Prostate gland (tissue), 2 donors: ENCODE results near the gene SULT1C4.

Source experiments
- CTCF ChIP-seq, 4 experiments: fragments of 200-600 bp in 2 of 4; fragments of 450-650 bp in 2 of 4; sonication (generic) in 2 of 4; IDR thresholded peaks; 1 replicate in 3 of 4; 2 replicates in 1 of 4; pipeline ENCODE4 v1.5.1; 2016 to 2019; ENCODE audit warnings: antibody characterized with exemption in 4 of 4, mild to moderate bottlenecking in 2 of 4, moderate library complexity in 2 of 4
- POLR2A ChIP-seq: fragments of 450-650 bp; IDR thresholded peaks from one replicate; pipeline ENCODE4 v1.6.1; 2016; ENCODE audit warnings: antibody characterized with exemption, mild to moderate bottlenecking

- TF ChIP-seq CTCF (IDR thresholded peaks at IDR 0.05) (no peak), POLR2A (no peak)
Measured at GRCh38 chr2:108345951-108346350, 31.8 kb upstream of the SULT1C4 start.
